Limb (tissue), 2 donors: ENCODE results near the gene MAN2A1.

ENCODE experiments used
- DNase-seq, 2 donors: peaks; one replicate each; pipeline ENCODE4 v3.0.0-alpha.2; 2016; ENCODE audit errors: extremely low spot score in 2 of 2

MAN2A1 gene

GRCh38 chr5:109706095-109706494 is 16.4 kb downstream of the MAN2A1 start:
- DNase-seq = no peak

GRCh38 chr5:109707531-109707930 is 17.8 kb downstream of the MAN2A1 start:
- no peak for DNase-seq

GRCh38 chr5:109708813-109709212 is 19.1 kb downstream of the MAN2A1 start:
- DNase-seq = no peak

- no peak for DNase-seq
Observed at GRCh38 chr5:109709225-109709624, 19.5 kb downstream of the MAN2A1 start.

GRCh38 chr5:109711673-109712072 is 21.9 kb downstream of the MAN2A1 start:
- no peak for DNase-seq

GRCh38 chr5:109713453-109713852 is 23.7 kb downstream of the MAN2A1 start:
- no peak for DNase-seq

- no peak for DNase-seq
Observed at GRCh38 chr5:109714592-109714991, 24.9 kb downstream of the MAN2A1 start.

- DNase-seq = no peak
Observed at GRCh38 chr5:109718216-109718615, 28.5 kb downstream of the MAN2A1 start.

- DNase-seq = no peak
Observed at GRCh38 chr5:109718632-109719031, 28.9 kb downstream of the MAN2A1 start.

- DNase-seq = no peak
Observed at GRCh38 chr5:109719978-109720377, 30.3 kb downstream of the MAN2A1 start.

- DNase-seq = no peak
Observed at GRCh38 chr5:109721741-109722140, 32.0 kb downstream of the MAN2A1 start.

- no peak for DNase-seq
Observed at GRCh38 chr5:109723606-109724005, 33.9 kb downstream of the MAN2A1 start.

- DNase-seq = no peak
Observed at GRCh38 chr5:109725135-109725534, 35.4 kb downstream of the MAN2A1 start.

- DNase-seq = no peak
Observed at GRCh38 chr5:109739741-109740728, 50.3 kb downstream of the MAN2A1 start.

- DNase-seq = no peak
Observed at GRCh38 chr5:109740966-109741365, 51.2 kb downstream of the MAN2A1 start.

- no peak for DNase-seq
Observed at GRCh38 chr5:109741390-109741789, 51.7 kb downstream of the MAN2A1 start.

- DNase-seq = no peak
Observed at GRCh38 chr5:109743041-109743531, 53.4 kb downstream of the MAN2A1 start.

GRCh38 chr5:109743770-109744212 is 54.1 kb downstream of the MAN2A1 start:
- no peak for DNase-seq

GRCh38 chr5:109744261-109744660 is 54.5 kb downstream of the MAN2A1 start:
- no peak for DNase-seq

GRCh38 chr5:109748546-109748945 is 58.8 kb downstream of the MAN2A1 start:
- no peak for DNase-seq

GRCh38 chr5:109750463-109750862 is 60.7 kb downstream of the MAN2A1 start:
- DNase-seq = no peak

- DNase-seq = no peak
Observed at GRCh38 chr5:109753279-109753678, 63.6 kb downstream of the MAN2A1 start.

GRCh38 chr5:109754319-109754718 is 64.6 kb downstream of the MAN2A1 start:
- no peak for DNase-seq
